Activated CD4-positive, CD25-positive, alpha-beta regulatory T cell treated with anti-CD3 and anti-CD28 coated beads, Interleukin-2, amount 50 U/mL, for 16 hours (primary cell): Measurements from ENCODE around the gene SMAGP.
"Not testable (repeated sequence)": the region's sequence is repeated elsewhere in the genome, so short reads cannot be mapped to it uniquely, and the experiment has no call there.

Experiments
- DNase-seq: peaks from one replicate; pipeline ENCODE4 v3.0.0-alpha.2; 2020; ENCODE audit warnings: low read depth, low spot score

The SMAGP gene

DNA sequence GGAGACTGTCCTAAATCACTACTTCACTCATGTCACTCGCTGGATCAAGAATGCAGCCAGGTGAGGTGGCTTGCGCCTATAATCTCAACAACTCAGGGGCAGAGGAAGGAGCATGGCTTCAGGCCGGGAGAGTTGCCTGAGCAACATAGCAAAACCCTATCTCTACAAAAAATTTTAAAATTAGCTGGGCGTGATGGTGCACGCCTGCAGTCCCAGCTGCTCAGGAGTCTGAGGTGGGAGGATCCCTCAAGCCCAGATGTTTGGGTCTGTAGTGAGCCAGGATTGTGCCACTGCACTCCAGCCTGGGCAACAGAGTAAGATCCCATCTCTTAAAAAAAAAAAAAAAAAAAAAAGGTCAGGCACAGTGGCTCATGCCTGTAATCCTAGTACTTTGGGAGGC is 5.9 kb downstream of the SMAGP start:
- DNase-seq, result no peak

DNA sequence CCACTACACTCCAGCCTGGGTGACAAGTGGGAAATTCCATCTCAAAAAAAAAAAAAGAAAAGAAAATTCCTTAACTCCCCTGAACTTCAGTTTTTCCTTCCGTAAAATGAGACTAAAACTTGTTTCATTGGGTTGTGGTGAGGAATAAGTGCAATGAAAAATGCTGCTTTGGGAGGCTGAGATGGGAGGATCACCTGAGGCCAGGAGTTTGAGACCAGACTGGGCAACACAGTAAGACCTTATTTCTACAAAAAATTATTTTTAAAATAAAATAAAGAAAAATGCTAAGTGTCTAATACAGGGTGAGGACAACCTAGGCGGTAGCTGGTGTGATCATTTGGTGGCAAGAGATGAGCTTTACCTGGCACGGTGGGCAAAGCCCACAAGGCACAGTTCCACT is 6.9 kb downstream of the SMAGP start:
- DNase-seq, result no peak

DNA sequence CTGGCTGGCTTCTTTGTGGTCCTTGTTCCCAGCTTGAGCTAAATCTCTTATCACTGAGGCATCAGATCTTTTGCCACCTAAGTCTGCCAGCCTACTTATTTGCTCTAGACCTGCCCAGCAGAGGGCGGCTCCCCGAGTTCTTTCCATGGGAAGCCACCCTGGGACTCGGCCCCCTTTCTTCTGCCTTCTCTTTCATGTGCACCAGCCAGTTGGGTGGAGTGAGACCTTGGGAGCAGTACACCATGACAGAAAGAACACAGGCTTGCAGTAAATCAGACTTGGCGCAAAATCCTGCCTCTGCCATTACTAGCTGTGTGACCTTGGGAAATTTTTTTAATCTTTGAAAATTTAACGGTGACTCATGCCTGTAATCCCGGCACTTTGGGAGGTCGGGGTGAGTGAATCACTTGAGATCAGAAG is 7.4 kb downstream of the SMAGP start:
- no peak for DNase-seq

DNA sequence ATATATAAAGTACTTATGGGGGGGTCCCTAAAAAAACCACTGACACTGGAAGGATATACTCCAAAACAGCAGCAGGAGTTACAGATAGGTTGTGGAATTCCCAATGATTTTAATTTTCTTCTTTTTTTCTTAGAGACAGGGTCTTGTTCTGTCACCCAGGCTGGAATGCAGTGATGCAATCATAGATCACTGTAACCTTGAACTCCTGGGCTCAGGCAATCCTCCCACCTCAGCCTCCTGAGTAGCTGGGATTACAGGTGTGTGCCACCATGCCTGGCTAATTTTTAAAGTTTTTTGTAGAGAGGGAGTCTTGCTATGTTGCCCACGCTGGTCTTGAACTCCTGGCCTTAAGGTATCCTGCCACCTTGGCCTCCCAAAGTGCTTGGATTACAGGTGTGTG is 10.6 kb downstream of the SMAGP start:
- DNase-seq, result not testable (repeated sequence)

DNA sequence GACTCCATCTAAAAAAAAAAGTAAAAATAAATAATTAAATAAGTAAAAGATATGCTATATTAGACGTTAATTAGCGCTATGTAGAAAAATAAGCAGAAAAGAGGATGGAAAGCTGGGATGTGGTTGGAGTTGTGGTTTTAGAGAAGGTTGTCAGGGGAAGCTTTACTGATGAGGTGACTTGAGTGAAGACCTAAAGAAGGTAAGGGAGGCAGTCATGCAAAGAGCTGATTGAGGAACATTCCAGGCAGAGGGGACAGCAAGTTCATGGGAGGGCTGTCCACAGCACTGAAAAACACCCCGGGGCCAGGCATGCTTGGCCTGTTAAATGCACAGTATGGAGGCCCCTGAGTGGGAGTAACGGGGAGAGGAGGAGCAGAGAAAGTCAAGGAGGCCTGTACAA is 15.7 kb downstream of the SMAGP start:
- DNase-seq, result no peak

DNA sequence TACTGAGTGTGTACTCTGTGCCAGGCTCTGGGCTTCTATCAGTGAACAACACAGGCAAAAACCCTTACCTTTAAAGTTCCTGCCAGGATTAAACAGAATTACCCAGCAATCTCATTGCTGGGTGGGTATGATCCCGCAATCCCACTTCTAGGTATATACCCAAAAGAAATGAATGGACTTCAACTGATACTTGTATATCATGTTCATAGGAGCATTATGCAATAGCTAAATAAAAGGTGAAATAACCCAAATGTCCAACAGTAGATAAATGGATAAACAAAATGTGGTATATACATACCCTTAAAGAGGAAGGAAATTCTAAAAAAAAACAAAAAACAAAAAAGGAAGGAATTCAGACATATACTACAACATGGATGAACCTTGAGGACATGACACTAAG is 16.9 kb downstream of the SMAGP start:
- DNase-seq, result no peak

DNA sequence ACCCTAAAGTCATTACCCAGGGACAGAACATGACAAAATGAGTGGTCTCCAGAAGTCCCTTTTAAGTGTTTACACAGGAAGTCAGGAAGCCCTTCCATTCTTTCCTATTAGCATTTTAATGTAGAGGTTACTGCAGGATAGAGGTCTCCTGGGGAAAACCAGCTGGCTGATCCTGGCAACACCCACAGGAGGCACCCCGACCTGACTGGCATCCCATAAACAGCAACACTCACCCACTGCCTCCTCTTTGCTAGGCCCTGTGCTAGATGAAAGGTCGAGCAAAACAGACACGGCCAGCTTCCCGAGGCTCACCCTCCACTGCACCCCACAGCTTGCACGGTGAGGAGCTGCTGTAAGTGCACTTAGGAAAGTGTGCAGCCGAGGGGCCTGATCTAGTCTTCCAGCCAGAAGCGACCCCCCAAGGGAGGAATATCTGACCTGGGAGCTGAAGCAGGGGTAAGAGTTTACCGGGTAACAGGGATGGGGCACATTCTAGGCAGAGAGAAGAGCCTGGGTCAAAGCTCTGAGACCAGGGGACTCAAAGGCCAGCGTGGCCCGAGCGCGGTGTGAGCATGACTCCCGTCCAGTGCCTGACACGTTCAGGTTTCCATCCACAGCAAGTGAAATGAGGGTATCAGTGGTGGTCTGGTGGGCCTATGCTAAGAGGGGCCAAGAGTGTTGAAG is 22.6 kb downstream of the SMAGP start:
- DNase-seq, result no peak

DNA sequence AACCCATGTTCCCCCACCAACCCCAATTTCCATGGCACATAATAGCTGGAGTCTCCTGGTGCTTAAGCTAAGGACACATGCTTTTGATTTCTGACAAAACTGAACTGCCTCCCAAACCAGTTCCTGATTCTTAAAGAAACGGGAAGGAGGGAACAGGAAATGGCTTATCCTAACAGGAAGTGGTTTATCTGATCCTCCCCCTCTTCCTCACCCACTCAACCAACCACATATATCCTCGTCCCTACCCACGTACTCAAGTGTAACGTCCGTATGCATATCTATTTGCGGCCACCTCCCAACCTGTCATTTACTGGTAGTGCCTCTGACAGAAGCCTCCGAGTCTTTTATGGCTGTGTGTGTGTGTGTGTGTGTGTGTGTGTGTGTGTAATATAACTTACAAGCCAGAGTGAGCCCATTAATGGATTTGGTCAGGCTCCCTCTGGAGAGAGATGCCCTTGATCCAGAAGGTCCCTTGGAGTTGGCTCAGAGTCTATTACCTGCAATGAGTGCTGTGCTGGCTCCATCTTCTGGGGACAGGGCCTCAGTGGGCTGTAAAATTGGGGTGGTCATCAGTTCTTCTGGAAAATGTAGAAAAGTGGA is 23.9 kb downstream of the SMAGP start:
- DNase-seq, result no peak

DNA sequence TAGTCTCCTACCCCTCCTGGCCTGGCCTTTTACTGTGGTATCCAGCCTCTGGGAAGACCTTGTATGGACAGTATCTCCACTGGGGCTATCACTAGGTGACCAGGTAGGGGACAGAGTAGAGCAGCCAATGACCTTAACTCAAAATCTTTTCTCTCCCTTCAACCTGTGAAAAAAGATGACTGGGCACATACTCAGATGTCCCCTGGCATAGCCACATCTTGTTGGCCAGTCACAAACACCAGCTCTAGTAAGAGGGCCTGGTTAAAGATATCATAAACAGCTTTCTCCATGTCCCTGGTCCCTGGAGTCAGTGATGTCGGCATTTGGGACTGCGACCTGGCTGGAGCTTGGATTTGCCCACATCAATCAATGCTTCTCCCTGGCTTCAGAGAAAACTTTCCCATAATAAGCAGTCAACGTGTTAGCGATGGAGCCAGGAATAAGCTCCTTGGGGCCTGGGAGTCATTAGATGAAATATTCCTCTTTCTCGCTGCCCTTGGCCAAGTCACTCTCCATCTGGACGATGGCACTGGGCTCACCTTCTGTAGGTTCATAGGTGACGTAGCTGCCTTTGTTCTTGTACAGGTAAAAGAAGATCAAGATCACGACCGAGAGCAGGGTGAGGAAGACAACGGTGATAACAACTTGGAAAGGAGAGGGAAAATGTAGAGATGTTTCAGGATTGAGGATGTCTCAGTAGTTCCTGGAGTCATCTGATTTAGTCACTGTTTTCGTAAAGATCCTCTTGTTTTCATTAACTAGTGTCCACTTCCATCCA is 24.6 kb downstream of the SMAGP start:
- no peak for DNase-seq

DNA sequence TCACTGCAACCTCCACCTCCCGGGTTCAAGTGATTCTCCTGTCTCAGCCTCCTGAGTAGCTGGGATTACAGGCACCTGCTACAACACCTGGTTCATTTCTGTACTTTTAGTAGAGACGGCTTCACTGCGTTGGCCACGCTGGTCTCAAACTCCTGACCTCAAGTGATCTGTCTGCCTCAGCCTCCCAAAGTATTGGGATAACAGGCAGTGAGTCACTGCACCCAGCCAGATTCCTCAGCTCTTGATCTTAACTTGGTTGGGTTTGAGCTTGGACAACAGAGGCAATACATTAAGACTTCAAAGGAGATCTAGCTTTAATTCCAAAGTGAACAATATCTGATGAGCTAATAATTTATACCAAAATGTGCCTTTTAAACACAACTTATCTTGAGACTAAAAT is 25.9 kb downstream of the SMAGP start:
- DNase-seq, result no peak

DNA sequence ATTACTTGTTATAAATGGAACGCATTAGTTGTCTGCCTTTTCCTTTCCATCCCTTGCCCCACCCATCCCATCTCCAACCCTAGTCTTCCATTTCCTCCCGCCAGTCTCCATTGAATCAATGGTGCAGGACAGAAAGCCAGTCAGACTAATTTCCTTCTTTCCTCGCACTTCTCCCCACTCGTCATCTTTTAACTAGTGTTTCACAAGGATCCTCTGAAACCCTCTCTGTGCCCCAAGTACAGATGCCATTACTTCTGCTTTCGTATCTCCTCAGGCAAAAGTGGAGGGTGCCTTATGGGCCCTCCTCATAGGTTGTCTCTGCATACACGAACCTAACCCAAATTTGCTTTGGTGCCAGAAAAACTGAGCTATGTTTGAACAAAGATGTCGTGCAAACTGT is 27.3 kb downstream of the SMAGP start:
- DNase-seq, result no peak

DNA sequence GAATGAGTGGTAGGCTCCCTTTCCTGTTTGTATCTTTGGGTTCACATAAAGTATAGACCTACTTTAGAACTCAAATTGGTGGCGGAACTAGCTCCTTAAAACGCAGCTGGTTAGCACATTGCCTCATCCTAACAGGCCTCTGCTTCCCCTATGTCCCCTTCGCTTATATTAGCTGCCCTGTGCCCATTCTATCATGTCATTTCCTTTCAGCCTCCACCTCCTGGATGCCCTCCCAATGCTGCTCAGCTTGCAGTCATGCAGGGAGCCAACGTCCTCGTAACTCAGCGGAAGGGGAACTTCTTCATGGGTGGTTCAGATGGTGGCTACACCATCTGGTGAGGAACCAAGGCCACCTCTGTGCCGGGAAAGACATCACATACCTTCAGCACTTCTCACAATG is 28.1 kb downstream of the SMAGP start:
- no peak for DNase-seq

DNA sequence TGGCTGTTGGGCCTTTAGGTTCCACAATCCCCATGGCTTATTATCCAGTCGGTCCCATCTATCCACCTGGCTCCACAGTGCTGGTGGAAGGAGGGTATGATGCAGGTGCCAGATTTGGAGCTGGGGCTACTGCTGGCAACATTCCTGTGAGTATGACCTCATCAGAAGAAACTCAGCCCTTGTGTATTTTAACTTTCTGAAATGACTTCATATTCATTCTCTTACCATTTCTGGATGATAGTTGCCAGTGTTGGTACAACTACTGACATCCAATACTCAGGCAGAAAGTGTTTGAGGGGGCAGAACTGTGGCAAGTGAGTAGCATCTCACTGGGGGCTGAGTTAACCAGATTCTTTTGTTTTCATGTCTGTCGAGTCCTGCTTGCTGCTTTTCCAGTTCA is 29.2 kb downstream of the SMAGP start:
- no peak for DNase-seq

DNA sequence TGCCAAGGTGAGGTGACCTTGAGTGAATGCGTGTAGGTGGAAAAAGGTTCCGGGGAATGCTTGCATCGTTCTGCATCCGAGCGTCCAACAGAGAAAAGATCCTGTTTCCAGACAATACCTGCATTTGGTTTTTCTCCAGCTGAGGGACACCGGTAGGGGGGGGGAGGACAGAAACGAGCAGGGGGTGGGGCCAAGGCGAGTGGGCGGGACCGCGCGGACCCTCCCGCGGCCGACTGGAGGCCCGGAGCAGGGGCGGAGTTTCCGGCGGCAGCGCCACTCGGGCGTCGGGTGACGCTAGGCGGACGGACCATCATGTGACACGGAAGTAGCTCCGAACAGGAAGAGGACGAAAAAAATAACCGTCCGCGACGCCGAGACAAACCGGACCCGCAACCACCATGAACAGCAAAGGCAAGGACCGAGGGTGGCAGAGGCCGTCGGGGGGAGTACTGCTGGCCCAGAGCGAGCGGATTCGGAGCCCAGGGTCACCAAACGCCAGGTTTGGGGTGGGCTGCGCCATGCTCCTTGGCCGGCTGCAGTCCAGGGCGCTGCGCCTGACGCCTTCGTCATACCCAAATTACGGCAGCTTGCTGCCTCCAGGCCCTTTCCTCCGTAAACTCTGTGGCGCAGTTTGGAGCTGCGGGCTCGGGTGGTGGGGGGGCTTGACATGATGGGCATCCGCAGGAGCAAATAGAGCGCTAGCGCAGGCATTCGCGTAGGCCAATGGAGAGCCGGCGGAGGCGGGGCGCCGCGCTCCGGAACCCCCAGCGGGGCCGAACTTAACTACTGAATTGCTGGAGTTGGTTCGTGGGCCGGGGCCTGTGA is 31.5 kb downstream of the SMAGP start, which contains the start of gene DAZAP2:
Gene DAZAP2, plus strand, starts transcription at position 317 of the 825 bp plus-strand sequence. Its CDS starts 82 bp downstream, at position 399.
- DNase-seq, result peak; percentile 87

DNA sequence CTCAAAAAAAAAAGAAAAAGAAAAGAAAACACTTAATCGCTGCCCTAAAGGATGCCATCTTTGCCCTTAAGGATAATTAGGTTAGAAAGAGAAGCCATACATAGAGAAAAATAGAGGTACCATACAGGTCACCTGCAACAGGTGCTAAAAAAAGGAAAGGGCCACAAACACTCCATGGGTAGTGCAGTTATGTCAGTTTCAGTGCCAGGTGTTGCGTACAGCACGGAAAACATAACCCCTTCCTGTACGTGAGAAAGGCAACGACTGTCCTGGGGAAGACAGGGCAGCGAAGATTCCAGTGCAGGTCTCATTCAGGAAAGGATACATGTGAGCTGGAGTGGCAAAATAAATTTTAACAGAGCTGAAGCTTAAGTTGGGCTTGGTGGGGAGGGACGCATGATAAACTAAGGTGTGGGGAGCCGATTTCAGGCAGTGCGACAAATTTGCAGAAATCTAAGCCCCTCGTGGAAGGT is 32.1 kb downstream of the SMAGP start:
- no peak for DNase-seq

DNA sequence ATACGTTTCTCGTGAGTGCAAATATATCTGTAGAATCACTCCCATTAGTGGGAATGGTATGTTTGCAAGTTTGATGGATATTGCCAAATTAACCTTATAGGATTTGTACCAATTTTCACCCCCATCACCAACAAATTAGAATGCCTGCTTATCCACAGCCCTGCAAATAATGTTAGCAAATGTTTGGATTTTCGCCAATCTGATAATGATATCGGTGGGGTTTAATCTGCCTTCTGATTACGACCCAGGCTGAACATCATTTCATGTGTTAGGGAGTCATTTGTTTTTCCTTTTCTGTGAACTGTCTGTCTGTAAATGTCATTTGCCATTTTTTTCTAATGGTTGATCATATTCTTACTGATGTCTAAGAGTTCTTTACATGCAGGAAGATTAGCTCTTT is 35.7 kb downstream of the SMAGP start:
- DNase-seq, result no peak

DNA sequence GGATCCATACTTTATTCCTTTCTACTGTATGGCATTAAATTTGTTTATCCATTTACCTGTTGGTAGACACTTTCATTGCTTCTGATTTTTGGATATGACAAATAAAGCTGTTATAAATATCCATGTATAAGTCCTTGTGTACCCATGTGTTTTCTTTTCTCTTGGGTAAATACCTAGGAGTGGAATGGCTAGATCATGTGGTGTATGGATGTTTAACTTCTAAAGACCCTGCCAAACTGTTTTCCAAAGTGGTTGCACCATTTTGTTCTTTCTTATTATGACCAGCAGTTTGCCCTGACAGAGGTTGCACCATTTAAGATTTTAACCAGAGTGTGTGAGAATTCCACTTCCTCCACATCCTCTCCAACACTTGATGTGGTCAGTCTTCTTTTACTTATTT is 37.6 kb downstream of the SMAGP start:
- DNase-seq, result no peak

DNA sequence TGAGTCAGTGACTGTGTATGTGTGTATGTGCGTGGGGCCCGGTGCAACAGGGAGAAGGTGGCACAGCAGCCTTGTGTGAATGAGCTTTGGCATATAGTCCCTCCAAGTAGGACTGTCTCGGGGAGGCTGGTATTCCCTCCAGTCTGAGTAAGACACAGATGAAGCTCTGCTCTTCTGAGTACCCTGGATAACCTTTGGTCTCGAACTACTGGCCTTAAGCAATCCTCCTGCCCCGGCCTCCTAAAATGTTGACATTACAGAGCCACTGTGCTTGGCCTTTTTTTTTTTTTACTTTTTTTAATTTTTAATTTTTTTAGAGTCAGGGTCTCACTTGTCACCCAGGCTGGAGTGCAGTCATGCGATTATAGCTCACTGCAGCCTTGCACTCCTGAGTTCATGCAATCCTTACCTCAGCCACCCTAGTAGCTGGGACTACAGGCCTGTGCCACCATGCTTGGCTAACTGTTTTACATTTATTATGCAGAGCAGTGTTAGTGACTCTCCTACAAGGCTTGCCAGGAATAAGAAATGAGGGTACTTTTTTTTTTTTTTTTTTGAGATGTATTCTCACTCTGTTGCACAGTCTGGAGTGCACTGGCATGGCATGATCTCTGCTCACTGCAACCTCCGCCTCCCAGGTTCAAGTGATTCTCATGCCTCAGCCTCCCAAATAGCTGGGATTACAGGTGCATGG is 41.0 kb downstream of the SMAGP start:
- DNase-seq, result no peak

DNA sequence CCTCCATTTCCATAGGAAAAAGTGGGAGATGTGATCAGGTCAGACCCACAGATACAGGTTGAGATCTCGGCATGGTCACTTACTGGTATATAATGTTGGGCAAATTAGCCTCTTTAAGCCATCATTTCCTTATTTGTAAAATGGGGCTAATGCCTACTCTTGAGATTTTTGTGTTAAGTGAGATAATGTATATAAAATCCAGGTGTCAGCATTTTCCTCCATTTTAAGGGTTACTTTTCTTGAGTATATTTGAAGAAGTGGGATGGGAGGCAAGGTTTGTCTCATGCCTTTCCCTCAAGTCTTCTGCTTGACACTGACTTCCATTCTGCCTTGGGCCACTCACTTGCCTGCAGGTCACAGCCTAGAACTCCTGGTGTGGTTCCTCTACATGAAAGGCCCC is 42.3 kb downstream of the SMAGP start:
- DNase-seq, result no peak

DNA sequence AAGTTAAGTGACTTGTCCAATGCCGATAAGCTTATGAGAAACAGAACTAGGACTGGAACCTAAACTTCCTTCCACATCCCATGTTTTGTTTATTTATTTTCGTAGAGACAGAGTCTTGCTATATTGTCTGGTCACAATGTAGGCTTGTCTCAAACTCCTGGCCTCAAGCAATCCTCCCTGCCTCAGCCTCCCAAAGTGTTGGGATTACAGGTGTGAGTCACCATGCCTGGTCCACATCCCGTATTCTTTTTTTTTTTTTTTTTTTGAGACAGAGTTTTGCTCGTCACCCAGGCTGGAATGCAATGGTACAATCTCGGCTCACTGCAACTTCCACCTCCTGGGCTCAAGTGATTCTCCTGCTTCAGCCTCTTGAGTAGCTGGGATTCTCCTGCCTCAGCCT is 43.1 kb downstream of the SMAGP start:
- not testable (repeated sequence) for DNase-seq

DNA sequence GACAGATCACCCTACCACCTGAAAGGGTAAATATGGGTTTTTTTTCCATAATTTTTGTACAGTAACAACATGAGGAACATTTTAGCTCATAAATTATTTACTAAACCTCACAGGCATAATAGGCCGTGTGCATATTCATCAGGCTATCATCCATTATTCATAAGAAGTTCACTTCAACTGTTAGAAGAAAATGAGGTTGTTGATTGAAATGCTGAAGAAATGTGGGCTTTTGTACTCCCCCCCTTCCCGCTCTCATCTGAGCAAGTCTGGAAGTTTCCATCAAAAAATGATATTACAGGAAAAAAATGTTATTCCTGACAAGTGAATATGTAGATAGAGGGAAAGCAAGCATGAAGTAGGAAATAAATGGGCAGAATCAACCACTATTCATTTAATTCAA is 44.4 kb downstream of the SMAGP start:
- DNase-seq, result no peak
